Heart left ventricle (tissue), 13 donors: ENCODE results near the gene KCTD7.

ENCODE experiments used
- POLR2A ChIP-seq, 2 donors: fragments of 450-650 bp; IDR thresholded peaks; one replicate each; pipeline ENCODE4 v1.6.1; 2017; ENCODE audit warnings: antibody characterized with exemption in 2 of 2, mild to moderate bottlenecking in 2 of 2, moderate library complexity in 2 of 2
- TF ChIP-seq, protein P1 (sequence below), 12 donors: fragments of 200-600 bp; sonication (generic) in 4 of 12; IDR thresholded peaks; one replicate each; pipeline versions ENCODE4 v1.5.0 to v1.8.0; 2018 to 2022; ENCODE audit warnings: antibody characterized with exemption in 12 of 12, mild to moderate bottlenecking in 5 of 12
- donor health status: ischemic (EF 13 %, LVEDD 7.1; RV severe dilation, severe dysfunction).
- donor health status: DM: no; HTN: yes; CAD: no.
- donor health status: DM: no; HTN: no; CAD: no.
- donor health status: ischemic (EF 25% LVEDD 6.9; RV normal size, moderate dysfunction).
- donor health status: ischemic (EF 25% LVEDD 5.7; RV mildly dilated, moderate dysfunction).
- donor health status: ischemic (EF 35%, LVEDD 5.7; RV mildly dilated, moderate dysfunction).
- donor health status: nonischemic (EF 11% LVEDD 7.7; RV severe dilation, severe dysfunction).
- donor health status: DM: yes; HTN: yes; CAD: no.
- donor health status: PGD.
- donor health status: ischemic (EF 29% LVEDD 5.4; RV normal size, mild dysfunction).
- donor health status: nonischemic (EF 23%, LVEDD 6.1; RV moderate dilation, normal function).

DNA sequence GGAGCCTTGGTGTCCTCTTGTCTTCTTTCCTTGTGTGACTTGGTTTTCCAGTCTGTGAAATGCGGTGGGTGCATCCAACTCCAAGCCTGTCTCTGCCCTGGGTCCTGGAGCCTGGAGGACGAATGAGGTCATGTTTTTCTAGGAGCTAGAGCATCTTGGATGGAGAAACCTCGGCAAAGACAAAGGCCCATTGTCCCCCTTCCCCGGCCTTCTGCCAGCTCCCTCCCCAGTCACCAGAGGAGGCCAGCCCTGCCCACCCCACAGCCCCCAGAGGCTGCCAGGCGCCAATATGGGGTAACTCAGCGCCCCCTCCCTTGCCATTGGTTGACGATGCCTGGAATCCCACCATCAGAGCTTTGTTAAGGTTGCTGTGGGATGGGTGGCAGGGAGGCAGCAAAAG is 40.4 kb downstream of the KCTD7 start:
- TF ChIP-seq, protein P1, sequence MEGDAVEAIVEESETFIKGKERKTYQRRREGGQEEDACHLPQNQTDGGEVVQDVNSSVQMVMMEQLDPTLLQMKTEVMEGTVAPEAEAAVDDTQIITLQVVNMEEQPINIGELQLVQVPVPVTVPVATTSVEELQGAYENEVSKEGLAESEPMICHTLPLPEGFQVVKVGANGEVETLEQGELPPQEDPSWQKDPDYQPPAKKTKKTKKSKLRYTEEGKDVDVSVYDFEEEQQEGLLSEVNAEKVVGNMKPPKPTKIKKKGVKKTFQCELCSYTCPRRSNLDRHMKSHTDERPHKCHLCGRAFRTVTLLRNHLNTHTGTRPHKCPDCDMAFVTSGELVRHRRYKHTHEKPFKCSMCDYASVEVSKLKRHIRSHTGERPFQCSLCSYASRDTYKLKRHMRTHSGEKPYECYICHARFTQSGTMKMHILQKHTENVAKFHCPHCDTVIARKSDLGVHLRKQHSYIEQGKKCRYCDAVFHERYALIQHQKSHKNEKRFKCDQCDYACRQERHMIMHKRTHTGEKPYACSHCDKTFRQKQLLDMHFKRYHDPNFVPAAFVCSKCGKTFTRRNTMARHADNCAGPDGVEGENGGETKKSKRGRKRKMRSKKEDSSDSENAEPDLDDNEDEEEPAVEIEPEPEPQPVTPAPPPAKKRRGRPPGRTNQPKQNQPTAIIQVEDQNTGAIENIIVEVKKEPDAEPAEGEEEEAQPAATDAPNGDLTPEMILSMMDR (IDR thresholded peaks at IDR 0.05): no peak
- no peak for TF ChIP-seq POLR2A (IDR thresholded peaks at IDR 0.05)
